A673 (cell line): ENCODE data around the gene SLC44A2.

Experiments
- EZH2 ChIP-seq: fragments of 200-600 bp; sonication (generic); IDR thresholded peaks from 2 replicates; pipeline ENCODE4 v1.6.1; 2017; ENCODE audit warnings: borderline replicate concordance, low read depth, mild to moderate bottlenecking, mixed read lengths, antibody characterized with exemption, low read length; ENCODE audit not compliant: poor library complexity, severe bottlenecking
- TF ChIP-seq, protein P1 (sequence below): fragments of 300-800, 200-600 bp; sonication (generic); conservative IDR thresholded peaks from 2 replicates; pipeline ENCODE4 v1.5.1; 2017; ENCODE audit warnings: low read depth, mild to moderate bottlenecking, antibody characterized with exemption, low read length, moderate library complexity, mixed read lengths

DNA sequence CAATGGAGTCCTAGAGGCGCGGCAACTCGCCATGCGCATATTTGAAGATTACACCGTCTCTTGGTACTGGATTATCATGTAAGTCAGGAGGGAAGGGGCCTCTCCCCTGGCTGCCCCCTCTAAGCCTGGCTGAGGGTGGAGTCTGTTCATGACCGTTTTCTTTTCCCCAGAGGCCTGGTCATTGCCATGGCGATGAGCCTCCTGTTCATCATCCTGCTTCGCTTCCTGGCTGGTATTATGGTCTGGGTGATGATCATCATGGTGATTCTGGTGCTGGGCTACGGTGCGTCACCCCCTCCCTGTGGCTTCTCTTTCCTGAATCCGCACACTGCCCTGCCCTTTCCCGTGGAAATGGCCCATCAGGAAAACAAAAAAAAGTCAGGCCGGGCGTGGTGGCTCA is 6.5 kb downstream of the SLC44A2 start:
- TF ChIP-seq, protein P1, sequence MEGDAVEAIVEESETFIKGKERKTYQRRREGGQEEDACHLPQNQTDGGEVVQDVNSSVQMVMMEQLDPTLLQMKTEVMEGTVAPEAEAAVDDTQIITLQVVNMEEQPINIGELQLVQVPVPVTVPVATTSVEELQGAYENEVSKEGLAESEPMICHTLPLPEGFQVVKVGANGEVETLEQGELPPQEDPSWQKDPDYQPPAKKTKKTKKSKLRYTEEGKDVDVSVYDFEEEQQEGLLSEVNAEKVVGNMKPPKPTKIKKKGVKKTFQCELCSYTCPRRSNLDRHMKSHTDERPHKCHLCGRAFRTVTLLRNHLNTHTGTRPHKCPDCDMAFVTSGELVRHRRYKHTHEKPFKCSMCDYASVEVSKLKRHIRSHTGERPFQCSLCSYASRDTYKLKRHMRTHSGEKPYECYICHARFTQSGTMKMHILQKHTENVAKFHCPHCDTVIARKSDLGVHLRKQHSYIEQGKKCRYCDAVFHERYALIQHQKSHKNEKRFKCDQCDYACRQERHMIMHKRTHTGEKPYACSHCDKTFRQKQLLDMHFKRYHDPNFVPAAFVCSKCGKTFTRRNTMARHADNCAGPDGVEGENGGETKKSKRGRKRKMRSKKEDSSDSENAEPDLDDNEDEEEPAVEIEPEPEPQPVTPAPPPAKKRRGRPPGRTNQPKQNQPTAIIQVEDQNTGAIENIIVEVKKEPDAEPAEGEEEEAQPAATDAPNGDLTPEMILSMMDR: no peak
- no peak for TF ChIP-seq EZH2
